Measurements from ENCODE around the gene CHRNA3. TPM values are rescaled to one million over a fixed set of nuclear protein-coding genes. Genes with fewer than 3 reads are reported as not detected.

CHRNA3 gene
- total RNA-seq, 1 donor from 2014 or later, result 0.38 TPM

- Mint-ChIP-seq H3K4me3 (ENCODE audit: unreplicated experiment) (no peak overlapping the region), H3K36me3 (ENCODE audit: unreplicated experiment) (peaks cover 35% of the 10 kb centered on the region), H3K27me3 (ENCODE audit: unreplicated experiment) (peaks cover 10% of the 10 kb centered on the region), H3K9me3 (ENCODE audit: unreplicated experiment) (no peaks in the 10 kb centered on the region), H3K4me1 (ENCODE audit: unreplicated experiment) (no peaks in the 10 kb centered on the region), H3K27ac (ENCODE audit: unreplicated experiment) (no peak overlapping the region)
- no peak for DNase-seq (ENCODE audit: extremely low spot score, unreplicated experiment)
- no peak for TF ChIP-seq CTCF (IDR thresholded peaks at IDR 0.05)
These were observed 70.0 kb downstream of the CHRNA3 start for GRCh38 chr15:78550815-78551214.

DNA sequence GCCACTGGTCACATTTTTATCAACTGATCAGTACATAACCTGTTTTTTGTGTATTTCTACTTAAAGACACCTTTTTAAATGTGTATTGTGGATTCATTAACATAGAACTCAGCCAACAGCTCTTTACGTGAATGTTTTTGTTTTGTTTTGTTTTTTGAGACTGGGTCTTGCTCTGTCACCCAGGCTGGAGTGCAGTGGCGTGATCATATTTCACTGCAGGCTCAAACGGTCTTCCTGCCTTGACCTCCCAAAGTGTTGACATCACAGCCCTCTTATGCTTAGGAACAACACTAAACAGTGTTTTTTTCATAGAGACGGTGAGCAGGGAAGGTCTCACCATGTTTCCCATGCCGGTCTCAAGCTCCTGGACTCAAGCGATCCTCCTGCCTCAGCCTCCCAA lies 70.6 kb downstream of the CHRNA3 start:
- H3K27ac Mint-ChIP-seq (ENCODE audit: unreplicated experiment), result no peak overlapping the region
- no peaks in the 10 kb centered on the region for H3K4me1 Mint-ChIP-seq (ENCODE audit: unreplicated experiment)
- no peak for DNase-seq (ENCODE audit: extremely low spot score, unreplicated experiment)
- H3K27me3 Mint-ChIP-seq (ENCODE audit: unreplicated experiment), result peaks cover 10% of the 10 kb centered on the region
- H3K4me3 Mint-ChIP-seq (ENCODE audit: unreplicated experiment), result no peak overlapping the region
- TF ChIP-seq CTCF (IDR thresholded peaks at IDR 0.05), result no peak
- peaks cover 40% of the 10 kb centered on the region for H3K36me3 Mint-ChIP-seq (ENCODE audit: unreplicated experiment)
- H3K9me3 Mint-ChIP-seq (ENCODE audit: unreplicated experiment), result no peaks in the 10 kb centered on the region

Other genes with a start within 250 kb of the CHRNA3 start
- gene IREB2, start 182.8 kb downstream of the CHRNA3 start, total RNA-seq, result 55.9 and 62.3 TPM in 2 replicates
- gene HYKK, start 113.4 kb downstream of the CHRNA3 start, total RNA-seq, result 3.1 and 3.4 TPM in 2 replicates
- 172 and 183 TPM in 2 replicates for gene PSMA4, start 80.6 kb downstream of the CHRNA3 start, total RNA-seq
- gene CHRNA5, start 55.5 kb downstream of the CHRNA3 start, total RNA-seq, result 0.55 and 1.1 TPM in 2 replicates
- gene CHRNB4, start 20.2 kb upstream of the CHRNA3 start, total RNA-seq, result not detected in 2 replicates
- gene ADAMTS7, start 190.5 kb upstream of the CHRNA3 start, total RNA-seq, result 188 and 193 TPM in 2 replicates